ENCODE data around the gene TNP1.

- TF ChIP-seq PKNOX1 (IDR thresholded peaks at IDR 0.05) = no peak
- no peak for TF ChIP-seq ELF4 (IDR thresholded peaks at IDR 0.05)
- no peak for TF ChIP-seq ARNT (IDR thresholded peaks at IDR 0.05)
Measured at GRCh38 chr2:216890138-216890537, 30.3 kb upstream of the TNP1 start.
